LNCaP clone FGC (cell line): ENCODE measurements around the gene DCTN3.
A peak's percentile ranks its signal among the peaks of the same experiment; 100 is the strongest.

Experiments used
- DNase-seq: peaks from one replicate; pipeline ENCODE4 v3.0.0-alpha.2; 2011; ENCODE audit warnings: low read depth
- H3K4me3 ChIP-seq: 2 replicates; pipeline ENCODE4 v1.5.1; 2011; ENCODE audit warnings: mild to moderate bottlenecking, low read depth, low read length, control low read depth
- TF ChIP-seq, protein P1 (sequence below): IDR thresholded peaks from 2 replicates; pipeline ENCODE4 v1.5.1; 2012; ENCODE audit warnings: mild to moderate bottlenecking; ENCODE audit not compliant: control insufficient read depth, insufficient read depth; ENCODE audit errors: extremely low read depth

The DCTN3 gene

DNA sequence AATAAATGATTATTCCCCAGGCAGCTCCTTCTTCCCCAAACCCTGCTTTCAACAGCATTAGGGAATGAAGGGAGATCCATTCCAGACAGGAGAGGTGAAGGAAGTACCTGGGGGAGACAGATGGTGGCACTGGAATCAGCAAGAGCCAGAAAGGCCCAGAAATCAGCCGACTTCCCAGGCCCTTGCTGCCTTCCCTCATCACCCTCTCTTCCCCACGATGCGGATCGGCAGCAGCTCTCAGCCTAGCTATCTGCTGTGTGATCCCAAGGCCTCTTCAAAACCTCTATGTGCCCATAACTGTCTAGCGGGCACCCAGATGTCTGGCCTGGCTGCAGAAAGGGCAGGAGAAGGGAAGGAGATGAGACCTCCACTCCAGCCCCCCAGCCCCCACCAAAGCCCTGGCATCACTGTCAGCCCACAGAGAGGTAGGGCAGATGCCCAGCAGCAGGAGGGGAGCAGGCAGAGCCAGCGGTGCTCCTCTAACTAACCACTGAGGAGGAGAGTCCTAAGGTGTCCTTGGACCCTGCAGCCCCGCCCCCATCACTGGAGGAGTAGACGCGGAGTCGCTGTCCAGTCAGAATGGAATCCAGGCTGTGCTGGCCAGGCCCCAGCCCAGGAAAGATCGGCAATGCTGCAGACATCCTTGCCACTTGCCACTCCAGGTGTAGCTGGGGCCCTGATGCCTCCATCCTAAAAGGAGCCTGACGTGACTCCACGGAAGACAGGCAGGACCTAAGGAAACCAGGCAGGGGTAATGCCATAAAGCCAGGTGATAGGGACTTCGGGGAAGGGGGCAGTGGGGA is 43.5 kb downstream of the DCTN3 start:
- no peak for DNase-seq
- TF ChIP-seq, protein P1, sequence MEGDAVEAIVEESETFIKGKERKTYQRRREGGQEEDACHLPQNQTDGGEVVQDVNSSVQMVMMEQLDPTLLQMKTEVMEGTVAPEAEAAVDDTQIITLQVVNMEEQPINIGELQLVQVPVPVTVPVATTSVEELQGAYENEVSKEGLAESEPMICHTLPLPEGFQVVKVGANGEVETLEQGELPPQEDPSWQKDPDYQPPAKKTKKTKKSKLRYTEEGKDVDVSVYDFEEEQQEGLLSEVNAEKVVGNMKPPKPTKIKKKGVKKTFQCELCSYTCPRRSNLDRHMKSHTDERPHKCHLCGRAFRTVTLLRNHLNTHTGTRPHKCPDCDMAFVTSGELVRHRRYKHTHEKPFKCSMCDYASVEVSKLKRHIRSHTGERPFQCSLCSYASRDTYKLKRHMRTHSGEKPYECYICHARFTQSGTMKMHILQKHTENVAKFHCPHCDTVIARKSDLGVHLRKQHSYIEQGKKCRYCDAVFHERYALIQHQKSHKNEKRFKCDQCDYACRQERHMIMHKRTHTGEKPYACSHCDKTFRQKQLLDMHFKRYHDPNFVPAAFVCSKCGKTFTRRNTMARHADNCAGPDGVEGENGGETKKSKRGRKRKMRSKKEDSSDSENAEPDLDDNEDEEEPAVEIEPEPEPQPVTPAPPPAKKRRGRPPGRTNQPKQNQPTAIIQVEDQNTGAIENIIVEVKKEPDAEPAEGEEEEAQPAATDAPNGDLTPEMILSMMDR, result no peak
- H3K4me3 ChIP-seq, result no peak overlapping the region

- DNase-seq, result peak; percentile 13
- no peak overlapping the region for H3K4me3 ChIP-seq
- TF ChIP-seq, protein P1, result no peak
These were observed 44.3 kb downstream of the DCTN3 start for GRCh38 chr9:34575862-34576596.

GRCh38 chr9:34575241-34575640 is 45.1 kb downstream of the DCTN3 start:
- no peak overlapping the region for H3K4me3 ChIP-seq
- no peak for DNase-seq
- TF ChIP-seq, protein P1, result no peak

- no peak for DNase-seq
- H3K4me3 ChIP-seq, result no peak overlapping the region
- TF ChIP-seq, protein P1, result no peak
These were observed 45.7 kb downstream of the DCTN3 start for GRCh38 chr9:34574571-34574970.

- H3K4me3 ChIP-seq, result no peak overlapping the region
- DNase-seq, result no peak
- TF ChIP-seq, protein P1, result no peak
These were observed 46.5 kb downstream of the DCTN3 start for GRCh38 chr9:34573599-34574325.

DNA sequence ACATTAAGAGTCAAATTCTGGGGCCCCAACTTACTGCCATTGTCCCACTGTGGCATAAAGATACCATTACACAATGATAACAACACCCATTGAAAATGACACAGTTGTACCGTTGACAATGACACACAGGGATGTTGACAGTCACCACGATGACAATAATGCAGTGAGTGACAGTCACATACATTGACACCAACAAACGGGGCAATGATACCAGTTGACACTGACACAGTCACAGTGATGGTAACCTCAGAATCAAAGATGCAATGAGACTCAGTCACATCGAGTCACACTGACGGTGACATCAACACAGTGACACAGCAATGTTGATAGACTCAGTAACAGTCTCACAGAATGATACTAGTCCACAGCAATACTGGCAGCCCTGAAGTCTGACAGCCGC is 47.7 kb downstream of the DCTN3 start:
- H3K4me3 ChIP-seq, result no peak overlapping the region
- DNase-seq, result no peak
- TF ChIP-seq, protein P1, result no peak
